Neural cell (in vitro differentiated cells): ENCODE measurements around the gene ZSWIM6.

Experiments used
- EZH2 ChIP-seq: fragments of 200-600, 300-800 bp; shearing (Covaris generic), sonication (generic); IDR thresholded peaks from 2 replicates; pipeline ENCODE4 v1.6.1; 2014; ENCODE audit warnings: antibody characterized with exemption, low read length, borderline replicate concordance, mild to moderate bottlenecking; ENCODE audit not compliant: insufficient read depth, poor library complexity, severe bottlenecking
- TF ChIP-seq, protein P1 (sequence below): fragments of 450-650 bp; IDR thresholded peaks from 2 replicates; pipeline ENCODE4 v1.5.1; 2014; ENCODE audit warnings: antibody characterized with exemption, mild to moderate bottlenecking, moderate library complexity; ENCODE audit not compliant: poor library complexity, severe bottlenecking

GRCh38 chr5:61431923-61432620 is 100.0 kb downstream of the ZSWIM6 start:
- TF ChIP-seq, protein P1, sequence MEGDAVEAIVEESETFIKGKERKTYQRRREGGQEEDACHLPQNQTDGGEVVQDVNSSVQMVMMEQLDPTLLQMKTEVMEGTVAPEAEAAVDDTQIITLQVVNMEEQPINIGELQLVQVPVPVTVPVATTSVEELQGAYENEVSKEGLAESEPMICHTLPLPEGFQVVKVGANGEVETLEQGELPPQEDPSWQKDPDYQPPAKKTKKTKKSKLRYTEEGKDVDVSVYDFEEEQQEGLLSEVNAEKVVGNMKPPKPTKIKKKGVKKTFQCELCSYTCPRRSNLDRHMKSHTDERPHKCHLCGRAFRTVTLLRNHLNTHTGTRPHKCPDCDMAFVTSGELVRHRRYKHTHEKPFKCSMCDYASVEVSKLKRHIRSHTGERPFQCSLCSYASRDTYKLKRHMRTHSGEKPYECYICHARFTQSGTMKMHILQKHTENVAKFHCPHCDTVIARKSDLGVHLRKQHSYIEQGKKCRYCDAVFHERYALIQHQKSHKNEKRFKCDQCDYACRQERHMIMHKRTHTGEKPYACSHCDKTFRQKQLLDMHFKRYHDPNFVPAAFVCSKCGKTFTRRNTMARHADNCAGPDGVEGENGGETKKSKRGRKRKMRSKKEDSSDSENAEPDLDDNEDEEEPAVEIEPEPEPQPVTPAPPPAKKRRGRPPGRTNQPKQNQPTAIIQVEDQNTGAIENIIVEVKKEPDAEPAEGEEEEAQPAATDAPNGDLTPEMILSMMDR = no peak
- no peak for TF ChIP-seq EZH2
